ENCODE results near the gene RPS15. TPM values are rescaled to one million over a fixed set of nuclear protein-coding genes. Genes with fewer than 3 reads are reported as not detected.

The RPS15 gene
- total and polyA plus RNA-seq, 2 donors, result 507 to 3,233 TPM

- H3K4me1 ChIP-seq (ENCODE audit: insufficient read depth), result peaks cover 2% of the 10 kb centered on the region
- peaks cover 4% of the 10 kb centered on the region for H3K36me3 ChIP-seq (ENCODE audit: insufficient read depth)
- 87% methylated on average over 15 of the region's 15 CpGs for WGBS
- H3K4me3 ChIP-seq (ENCODE audit: low read depth, low read length), result no peak overlapping the region
- no peak overlapping the region for H3K27ac ChIP-seq (ENCODE audit: low read depth)
- no peak for DNase-seq (ENCODE audit: extremely low spot score)
These were observed 2.2 kb downstream of the RPS15 start for GRCh38 chr19:1440418-1440801.

- Histone ChIP-seq H3K27ac (ENCODE audit: low read depth) (no peak overlapping the region), H3K4me1 (ENCODE audit: insufficient read depth) (peaks cover 3% of the 10 kb centered on the region), H3K4me3 (ENCODE audit: low read depth, low read length) (no peak overlapping the region), H3K36me3 (ENCODE audit: insufficient read depth) (peaks cover 4% of the 10 kb centered on the region)
- 92% methylated on average over 9 of the region's 9 CpGs for WGBS
- DNase-seq (ENCODE audit: extremely low spot score), result no peak
These were observed 2.8 kb downstream of the RPS15 start for GRCh38 chr19:1441022-1441426.

- peaks cover 4% of the 10 kb centered on the region for H3K36me3 ChIP-seq (ENCODE audit: insufficient read depth)
- no peak overlapping the region for H3K4me3 ChIP-seq (ENCODE audit: low read depth, low read length)
- DNase-seq (ENCODE audit: extremely low spot score), result no peak
- H3K4me1 ChIP-seq (ENCODE audit: insufficient read depth), result peaks cover 5% of the 10 kb centered on the region
- 84% methylated on average over 25 of the region's 25 CpGs for WGBS
- H3K27ac ChIP-seq (ENCODE audit: low read depth), result no peak overlapping the region
These were observed 3.7 kb downstream of the RPS15 start for GRCh38 chr19:1441677-1442438.

- H3K4me1 ChIP-seq (ENCODE audit: insufficient read depth), result peaks cover 5% of the 10 kb centered on the region
- WGBS, result 2% methylated on average over 70 of the region's 70 CpGs
- H3K36me3 ChIP-seq (ENCODE audit: insufficient read depth), result peaks cover 4% of the 10 kb centered on the region
- no peak for DNase-seq (ENCODE audit: extremely low spot score)
- no peak overlapping the region for H3K27ac ChIP-seq (ENCODE audit: low read depth)
- H3K4me3 ChIP-seq (ENCODE audit: low read depth, low read length), result peak overlapping the region; percentile 28
These were observed 7.2 kb downstream of the RPS15 start for GRCh38 chr19:1445185-1445931.

GRCh38 chr19:1445932-1446712, 7.9 kb downstream of the RPS15 start:
- Histone ChIP-seq H3K27ac (ENCODE audit: low read depth) (no peak overlapping the region), H3K36me3 (ENCODE audit: insufficient read depth) (no peaks in the 10 kb centered on the region), H3K4me1 (ENCODE audit: insufficient read depth) (peaks cover 5% of the 10 kb centered on the region), H3K4me3 (ENCODE audit: low read depth, low read length) (peak overlapping the region; percentile 27)
- 1% methylated on average over 99 of the region's 99 CpGs for whole genome bisulfite sequencing
- no peak for DNase-seq (ENCODE audit: extremely low spot score)

GRCh38 chr19:1446713-1447481, 8.7 kb downstream of the RPS15 start:
- H3K27ac ChIP-seq (ENCODE audit: low read depth), result no peak overlapping the region
- peaks cover 5% of the 10 kb centered on the region for H3K4me1 ChIP-seq (ENCODE audit: insufficient read depth)
- 4% methylated on average over 63 of the region's 63 CpGs for WGBS
- H3K4me3 ChIP-seq (ENCODE audit: low read depth, low read length), result no peak overlapping the region
- DNase-seq (ENCODE audit: extremely low spot score), result no peak
- no peaks in the 10 kb centered on the region for H3K36me3 ChIP-seq (ENCODE audit: insufficient read depth)

GRCh38 chr19:1447504-1447903, 9.3 kb downstream of the RPS15 start:
- 26% methylated on average over 4 of the region's 4 CpGs for WGBS
- H3K27ac ChIP-seq (ENCODE audit: low read depth), result no peak overlapping the region
- H3K4me1 ChIP-seq (ENCODE audit: insufficient read depth), result peaks cover 5% of the 10 kb centered on the region
- no peak for DNase-seq (ENCODE audit: extremely low spot score)
- no peaks in the 10 kb centered on the region for H3K36me3 ChIP-seq (ENCODE audit: insufficient read depth)
- no peak overlapping the region for H3K4me3 ChIP-seq (ENCODE audit: low read depth, low read length)

GRCh38 chr19:1447944-1448343, 9.7 kb downstream of the RPS15 start:
- DNase-seq (ENCODE audit: extremely low spot score), result no peak
- H3K27ac ChIP-seq (ENCODE audit: low read depth), result no peak overlapping the region
- H3K4me1 ChIP-seq (ENCODE audit: insufficient read depth), result peaks cover 5% of the 10 kb centered on the region
- H3K36me3 ChIP-seq (ENCODE audit: insufficient read depth), result no peaks in the 10 kb centered on the region
- H3K4me3 ChIP-seq (ENCODE audit: low read depth, low read length), result no peak overlapping the region
- WGBS, result 86% methylated on average over 9 of the region's 9 CpGs

- 4% methylated on average over 74 of the region's 74 CpGs for WGBS
- Histone ChIP-seq H3K4me3 (ENCODE audit: low read depth, low read length) (no peak within 1 kb of the TSS), H3K4me1 (ENCODE audit: insufficient read depth) (peaks cover 5% of the 10 kb centered on the region), H3K36me3 (ENCODE audit: insufficient read depth) (no peaks in the 10 kb centered on the region), H3K27ac (ENCODE audit: low read depth) (no peak within 1 kb of the TSS)
- no peak for DNase-seq (ENCODE audit: extremely low spot score)
These were observed 11.6 kb downstream of the RPS15 start, which contains the start of gene APC2 for GRCh38 chr19:1449467-1450442. Gene APC2, plus strand, starts transcription at chr19:1450121. Its CDS starts 2,881 bp downstream, at chr19:1453002.

- Histone ChIP-seq H3K27ac (ENCODE audit: low read depth) (no peak overlapping the region), H3K4me3 (ENCODE audit: low read depth, low read length) (no peak overlapping the region), H3K36me3 (ENCODE audit: insufficient read depth) (no peaks in the 10 kb centered on the region), H3K4me1 (ENCODE audit: insufficient read depth) (peaks cover 2% of the 10 kb centered on the region)
- DNase-seq (ENCODE audit: extremely low spot score), result no peak
- 55% methylated on average over 22 of the region's 22 CpGs for WGBS
These were observed 12.8 kb downstream of the RPS15 start for GRCh38 chr19:1450735-1451731.
